H1 (cell line): ENCODE results near the gene SEC14L3. TPM values are rescaled to one million over a fixed set of nuclear protein-coding genes. Genes with fewer than 3 reads are reported as not detected.

ENCODE experiments used
- CTCF ChIA-PET: fragments of 300-600 bp; sonication (Branson Sonifier 250); formaldehyde crosslinking; loops from one replicate; lab custom pipeline; 2021; ENCODE audit not compliant: partially characterized antibody; lab: Charles Lee
- POLR2A ChIA-PET: fragments of 300-600 bp; sonication (Branson Sonifier 250); formaldehyde crosslinking; loops from one replicate; lab custom pipeline; 2021; ENCODE audit warnings: inconsistent platforms; ENCODE audit not compliant: partially characterized antibody; lab: Charles Lee
- DNase-seq, 2 experiments: peaks; one replicate each; pipeline versions ENCODE4 v3.0.0 to v3.0.0-alpha.2; 2010 to 2022; ENCODE audit warnings: low spot score in 2 of 2, low read depth in 1 of 2, mixed read lengths in 1 of 2
- FAIRE-seq: peaks from 2 replicates; lab custom pipeline; 2011; peaks lifted over from hg19 to GRCh38; lab: Jason Lieb, UNC
- H2AFZ ChIP-seq: 2 replicates; pipeline ENCODE4 v1.8.1; 2012; ENCODE audit warnings: low read length, inconsistent platforms
- H2AK5ac ChIP-seq: 2 replicates; pipeline ENCODE4 v1.6.1; 2013; ENCODE audit warnings: low read depth, low read length
- H2BK120ac ChIP-seq: replicated peaks from 2 replicates; pipeline ENCODE3; 2013; ENCODE audit warnings: low read depth, low read length, inconsistent platforms
- H2BK12ac ChIP-seq: 2 replicates; pipeline ENCODE4 v1.6.1; 2013; ENCODE audit warnings: low read depth, low read length
- H2BK15ac ChIP-seq: 2 replicates; pipeline ENCODE4 v1.6.1; 2013; ENCODE audit warnings: low read length
- H2BK20ac ChIP-seq: 2 replicates; pipeline ENCODE4 v1.6.1; 2013; ENCODE audit warnings: low read length
- H2BK5ac ChIP-seq: 2 replicates; pipeline ENCODE4 v1.6.1; 2013; ENCODE audit warnings: low read depth, low read length
- H3K14ac ChIP-seq: 2 replicates; pipeline ENCODE4 v1.6.1; 2013; ENCODE audit warnings: inconsistent platforms; ENCODE audit not compliant: insufficient read length
- H3K18ac ChIP-seq: 2 replicates; pipeline ENCODE4 v1.6.1; 2013; ENCODE audit warnings: low read length; ENCODE audit errors: extremely low read depth
- H3K23ac ChIP-seq: 2 replicates; pipeline ENCODE4 v1.6.1; 2013; ENCODE audit warnings: inconsistent platforms; ENCODE audit not compliant: insufficient read length
- H3K23me2 ChIP-seq: 2 replicates; pipeline ENCODE4 v1.6.1; 2013; ENCODE audit warnings: low read depth, low read length
- H3K27ac ChIP-seq: 2 replicates; pipeline ENCODE4 v1.6.1; 2011; ENCODE audit warnings: low read depth, low read length, inconsistent platforms
- H3K27me3 ChIP-seq, 4 experiments: replicated peaks in 1 of 4; 1 replicate in 1 of 4; 2 replicates in 3 of 4; pipeline versions ENCODE4 v1.6.1 to v1.8.1; 2011 to 2013; ENCODE audit warnings: low read length in 3 of 4, mild to moderate bottlenecking in 3 of 4, inconsistent platforms in 2 of 4, mixed read lengths in 2 of 4, moderate library complexity in 1 of 4; ENCODE audit not compliant: control insufficient read depth in 3 of 4, insufficient read depth in 3 of 4; ENCODE audit errors: extremely low read depth in 1 of 4
- H3K36me3 ChIP-seq, 4 experiments: 2 replicates each; pipeline versions ENCODE4 v1.6.1 to v1.8.1; 2011 to 2013; ENCODE audit warnings: mild to moderate bottlenecking in 4 of 4, low read length in 3 of 4, moderate library complexity in 2 of 4, control low read depth in 1 of 4, inconsistent platforms in 1 of 4; ENCODE audit not compliant: insufficient read depth in 4 of 4, control insufficient read depth in 2 of 4
- H3K4ac ChIP-seq: replicated peaks from 2 replicates; pipeline ENCODE3; 2013; ENCODE audit warnings: low read length, low read depth, mixed read lengths, inconsistent platforms; ENCODE audit not compliant: insufficient read length
- H3K4me1 ChIP-seq, 4 experiments: replicated peaks in 1 of 4; 1 replicate in 1 of 4; 2 replicates in 3 of 4; pipeline versions ENCODE4 v1.6.1 to v1.8.1; 2011 to 2013; ENCODE audit warnings: low read length in 3 of 4, inconsistent platforms in 2 of 4, mixed read lengths in 1 of 4; ENCODE audit not compliant: insufficient read depth in 4 of 4, control insufficient read depth in 3 of 4
- H3K4me2 ChIP-seq, 2 experiments: 2 replicates each; pipeline versions ENCODE4 v1.6.1 to v1.8.1; 2011 to 2013; ENCODE audit warnings: low read depth in 2 of 2, low read length in 2 of 2, control low read depth in 1 of 2, inconsistent platforms in 1 of 2, mild to moderate bottlenecking in 1 of 2; ENCODE audit not compliant: insufficient read depth in 1 of 2
- H3K4me3 ChIP-seq, 4 experiments: fragments of 200-600, 300-600 bp in 1 of 4; sonication (generic), shearing (Covaris generic), sonication (Bioruptor Twin) in 1 of 4; 2 replicates each; pipeline versions ENCODE4 v1.5.1 to v1.8.1; 2011 to 2016; ENCODE audit warnings: low read length in 4 of 4, low read depth in 3 of 4, control low read depth in 2 of 4, inconsistent platforms in 2 of 4, mild to moderate bottlenecking in 2 of 4, mixed read lengths in 1 of 4, moderate library complexity in 1 of 4; ENCODE audit not compliant: insufficient read depth in 2 of 4; ENCODE audit errors: extremely low read depth in 1 of 4
- H3K56ac ChIP-seq: replicated peaks from 2 replicates; pipeline ENCODE3; 2013; ENCODE audit warnings: low read depth, mild to moderate bottlenecking, mixed read lengths, low read length, inconsistent platforms; ENCODE audit not compliant: insufficient read length
- H3K79me1 ChIP-seq: 2 replicates; pipeline ENCODE4 v1.6.1; 2013; ENCODE audit warnings: low read depth, low read length, control low read depth
- H3K79me2 ChIP-seq, 2 experiments: 2 replicates each; pipeline versions ENCODE4 v1.6.1 to v1.8.1; 2012 to 2013; ENCODE audit warnings: low read length in 2 of 2, mild to moderate bottlenecking in 2 of 2, inconsistent platforms in 1 of 2; ENCODE audit not compliant: insufficient read depth in 2 of 2, control insufficient read depth in 1 of 2
- H3K9ac ChIP-seq, 4 experiments: replicated peaks in 1 of 4; 1 replicate in 1 of 4; 2 replicates in 3 of 4; pipeline versions ENCODE4 v1.6.1 to v1.8.1; 2011 to 2013; ENCODE audit warnings: low read depth in 3 of 4, low read length in 3 of 4, control low read depth in 2 of 4, mild to moderate bottlenecking in 2 of 4, moderate library complexity in 2 of 4, inconsistent platforms in 1 of 4; ENCODE audit errors: extremely low read depth in 1 of 4
- H3K9me3 ChIP-seq, 2 experiments: 2 replicates each; pipeline versions ENCODE4 v1.6.1 to v1.8.1; 2012 to 2013; ENCODE audit warnings: mild to moderate bottlenecking in 2 of 2, moderate library complexity in 2 of 2, control low read depth in 1 of 2, inconsistent platforms in 1 of 2, low read depth in 1 of 2, low read length in 1 of 2, mixed read lengths in 1 of 2; ENCODE audit not compliant: insufficient read depth in 2 of 2
- H4K20me1 ChIP-seq, 2 experiments: replicated peaks in 1 of 2; 2 replicates each; pipeline versions ENCODE3 to v1.8.1; 2011 to 2013; ENCODE audit warnings: inconsistent platforms in 2 of 2, low read length in 2 of 2, mild to moderate bottlenecking in 1 of 2; ENCODE audit not compliant: insufficient read depth in 2 of 2, control insufficient read depth in 1 of 2
- H4K5ac ChIP-seq: 2 replicates; pipeline ENCODE4 v1.6.1; 2013; ENCODE audit warnings: low read length, low read depth, mixed read lengths, inconsistent platforms; ENCODE audit not compliant: insufficient read length
- H4K8ac ChIP-seq: 2 replicates; pipeline ENCODE4 v1.8.0; 2013; ENCODE audit warnings: mild to moderate bottlenecking, moderate library complexity, low read length, inconsistent platforms; ENCODE audit not compliant: insufficient read depth; ENCODE audit errors: extremely low read depth
- H4K91ac ChIP-seq: replicated peaks from 2 replicates; pipeline ENCODE3; 2013; ENCODE audit warnings: low read length, mixed read lengths, inconsistent platforms; ENCODE audit not compliant: insufficient read length
- ASH2L ChIP-seq: fragments of 200-600, 300-600 bp; sonication (generic); IDR thresholded peaks from one replicate; pipeline ENCODE4 v1.7.1; 2017; ENCODE audit warnings: low read length
- CHD2 ChIP-seq: IDR thresholded peaks from 2 replicates; pipeline ENCODE4 v1.6.1; 2012; ENCODE audit warnings: low read length, improper control_type of control experiment
- E2F6 ChIP-seq: IDR thresholded peaks from 2 replicates; pipeline ENCODE4 v1.6.1; 2012; ENCODE audit warnings: inconsistent platforms
- GTF2F1 ChIP-seq: IDR thresholded peaks from 2 replicates; pipeline ENCODE4 v1.6.1; 2012; ENCODE audit warnings: low read depth, low read length, improper control_type of control experiment, borderline replicate concordance
- HDAC2 ChIP-seq, 2 experiments: fragments of 300-600 bp in 1 of 2; sonication (generic) in 1 of 2; IDR thresholded peaks; 2 replicates each; pipeline ENCODE4 v1.6.1; 2011 to 2012; ENCODE audit warnings: low read depth in 2 of 2, low read length in 2 of 2, mild to moderate bottlenecking in 2 of 2, moderate library complexity in 2 of 2, borderline replicate concordance in 1 of 2, inconsistent platforms in 1 of 2
- MAFK ChIP-seq: IDR thresholded peaks from 2 replicates; pipeline ENCODE4 v1.6.1; 2012; ENCODE audit warnings: low read depth, mild to moderate bottlenecking, improper control_type of control experiment, low read length
- POLR2AphosphoS5 ChIP-seq: IDR thresholded peaks from 2 replicates; pipeline ENCODE4 v1.6.1; 2011; ENCODE audit warnings: low read depth, low read length
- RFX5 ChIP-seq: IDR thresholded peaks from 2 replicates; pipeline ENCODE4 v1.6.1; 2011; ENCODE audit warnings: low read depth, low read length, improper control_type of control experiment, borderline replicate concordance
- SIX5 ChIP-seq: IDR thresholded peaks from 2 replicates; pipeline ENCODE4 v1.6.1; 2011; ENCODE audit warnings: mild to moderate bottlenecking, low read depth, low read length
- SP1 ChIP-seq: IDR thresholded peaks from 2 replicates; pipeline ENCODE4 v1.6.1; 2011; ENCODE audit warnings: low read depth, low read length
- USF2 ChIP-seq: IDR thresholded peaks from 2 replicates; pipeline ENCODE4 v1.6.1; 2011; ENCODE audit warnings: low read length, improper control_type of control experiment
- ZNF274 ChIP-seq: IDR thresholded peaks from 2 replicates; pipeline ENCODE4 v1.7.0; 2012; ENCODE audit warnings: low read length, borderline replicate concordance; ENCODE audit errors: extremely low read depth
- WGBS, 2 experiments: shearing (Covaris generic) in 1 of 2; methylation state at CpG; one replicate each; pipeline versions ENCODE4 v1.1.6 to v1.1.7; 2013 to 2015; ENCODE audit warnings: low lambda C conversion rate in 2 of 2, mixed read lengths in 2 of 2, inconsistent platforms in 1 of 2, low coverage in 1 of 2, missing lambda C conversion rate in 1 of 2; ENCODE audit not compliant: insufficient replicate concordance in 2 of 2, insufficient coverage in 1 of 2, insufficient read length in 1 of 2; ENCODE audit errors: extremely low coverage in 1 of 2, missing lambda C conversion rate in 1 of 2; 5-methylcytosine and 5-hydroxymethylcytosine counted together
- polyA plus RNA-seq, 7 experiments: library from polyadenylated mRNA; depleted of rRNA in 3 of 7; stranded (reverse) in 5 of 7; unstranded in 2 of 7; fragments of >200 nt in 5 of 7; fragments of 200-250 nt in 2 of 7; gene quantifications; 1 replicate in 5 of 7; 2 replicates in 1 of 7; 4 replicates in 1 of 7; pipeline versions ENCODE4 v1.2.1 to v1.2.3, GENCODE V29; 2011 to 2013; ENCODE audit warnings: missing spikeins in 2 of 7, mixed read lengths in 2 of 7
- total RNA-seq: library from RNA; stranded (reverse); fragmentation: NEBNext Ultra II Directional; extraction: Animal tissue kit (Norgen Biotek cat#: 25700); gene quantifications from 2 replicates; pipeline ENCODE4 v1.2.1, GENCODE V29; 2021

SEC14L3 gene
- total and polyA plus RNA-seq, 2 of the 8 experiments (the other 6 are each of a cell fraction or from before 2014, with no cell fraction given): not detected

- POLR2A ChIA-PET: no interaction called here
- H2BK12ac ChIP-seq: no peak overlapping the region
- H3K4me2 ChIP-seq: no peak overlapping the region
- H3K4ac ChIP-seq: no peak overlapping the region
- no peak overlapping the region for H2AFZ ChIP-seq
- H3K23me2 ChIP-seq: no peaks in the 10 kb centered on the region
- H3K56ac ChIP-seq: no peak overlapping the region
- H3K14ac ChIP-seq: no peak overlapping the region
- no peak overlapping the region for H2BK5ac ChIP-seq
- 94% methylated on average over 8 of the region's 8 CpGs; no CpG with 5 or more reads in 1 of the 2 experiments for WGBS, 2 experiments
- H3K9me3 ChIP-seq: no peaks in the 10 kb centered on the region
- H2BK120ac ChIP-seq: no peak overlapping the region
- H4K5ac ChIP-seq: no peak overlapping the region
- no peak overlapping the region for H2AK5ac ChIP-seq
- no peak overlapping the region for H3K18ac ChIP-seq
- CTCF ChIA-PET: interaction anchor here (0.6 to 5.8 kb wide), 6 partner anchors 10 to 758 kb away, joined by 3 to 56 read pairs (median 3); no protein-coding TSS in a partner anchor
- no peaks in the 10 kb centered on the region for H4K20me1 ChIP-seq
- no peaks in the 10 kb centered on the region for H3K27me3 ChIP-seq
- H2BK15ac ChIP-seq: no peak overlapping the region
- H4K91ac ChIP-seq: no peak overlapping the region
- H3K9ac ChIP-seq: no peak overlapping the region
- no peak overlapping the region for H3K23ac ChIP-seq
- H3K4me1 ChIP-seq: no peaks in the 10 kb centered on the region
- H3K36me3 ChIP-seq: no peaks in the 10 kb centered on the region
- H3K4me3 ChIP-seq: no peak overlapping the region
- DNase-seq: no peak
- no peaks in the 10 kb centered on the region for H3K79me1 ChIP-seq
- no peak overlapping the region for H3K27ac ChIP-seq
- no peaks in the 10 kb centered on the region for H3K79me2 ChIP-seq
- no peak overlapping the region for H4K8ac ChIP-seq
- no peak overlapping the region for H2BK20ac ChIP-seq
- no peak for FAIRE-seq
- TF ChIP-seq HDAC2 (IDR thresholded peaks at IDR 0.05; ENCODE audit: borderline replicate concordance in 1 of 2, low read depth in 2 of 2, low read length in 2 of 2): no peak
- TF ChIP-seq CHD2: no peak
- no peak for TF ChIP-seq GTF2F1
- TF ChIP-seq MAFK: no peak
- no peak for TF ChIP-seq USF2
- no peak for TF ChIP-seq SIX5
- no peak for TF ChIP-seq RFX5
- no peak for TF ChIP-seq E2F6
- TF ChIP-seq SP1: no peak
- TF ChIP-seq ZNF274: no peak
- no peak for TF ChIP-seq ASH2L
- TF ChIP-seq POLR2AphosphoS5: no peak
Observed at GRCh38 chr22:30455075-30455840, 16.6 kb downstream of the SEC14L3 start.
